RCC 7860 (cell line): Measurements from ENCODE around the gene NR2F2.

Experiments
- DNase-seq: peaks from one replicate; pipeline ENCODE4 v3.0.0-alpha.2; 2015; ENCODE audit warnings: low spot score
- FAIRE-seq: peaks from 2 replicates; lab custom pipeline; 2012; peaks lifted over from hg19 to GRCh38; lab: Jason Lieb, UNC

The NR2F2 gene

GRCh38 chr15:96316953-96317629 is 13.4 kb upstream of the NR2F2 start:
- FAIRE-seq, result no peak
- DNase-seq, result no peak

- no peak for DNase-seq
- FAIRE-seq, result no peak
These were observed 10.4 kb upstream of the NR2F2 start for GRCh38 chr15:96320107-96320506.

GRCh38 chr15:96320703-96321638 is 9.5 kb upstream of the NR2F2 start:
- DNase-seq (no peak), FAIRE-seq (no peak)

GRCh38 chr15:96321639-96322535 is 8.6 kb upstream of the NR2F2 start:
- no peak for FAIRE-seq
- no peak for DNase-seq

- FAIRE-seq, result no peak
- no peak for DNase-seq
These were observed 7.8 kb upstream of the NR2F2 start for GRCh38 chr15:96322536-96323318.

- DNase-seq (no peak), FAIRE-seq (no peak)
These were observed 7.0 kb upstream of the NR2F2 start for GRCh38 chr15:96323319-96324145.

GRCh38 chr15:96324192-96324895 is 6.2 kb upstream of the NR2F2 start:
- DNase-seq (no peak), FAIRE-seq (no peak)

GRCh38 chr15:96324940-96325540 is 5.5 kb upstream of the NR2F2 start:
- FAIRE-seq, result no peak

GRCh38 chr15:96325541-96326327 is 4.8 kb upstream of the NR2F2 start:
- DNase-seq (peak; percentile 52), FAIRE-seq (peak; percentile 12)

More at GRCh38 chr15:96324940-96325540, 5.5 kb upstream of the NR2F2 start:
- no peak for DNase-seq

- FAIRE-seq, result no peak
- no peak for DNase-seq
These were observed 4.0 kb upstream of the NR2F2 start for GRCh38 chr15:96326328-96327154.

- FAIRE-seq, result peak; percentile 87
- peak; percentile 82 for DNase-seq
These were observed 3.3 kb upstream of the NR2F2 start for GRCh38 chr15:96327155-96327741.

- DNase-seq (no peak), FAIRE-seq (no peak)
These were observed 2.2 kb upstream of the NR2F2 start for GRCh38 chr15:96328181-96328876.

GRCh38 chr15:96328877-96329195 is 1.7 kb upstream of the NR2F2 start:
- FAIRE-seq (no peak), DNase-seq (no peak)

GRCh38 chr15:96329403-96329981 is 1.0 kb upstream of the NR2F2 start:
- DNase-seq, result no peak
- FAIRE-seq, result no peak

- no peak for FAIRE-seq
- DNase-seq, result peak; percentile 70
These were observed 443 bp upstream of the NR2F2 start for GRCh38 chr15:96330064-96330449.
